Inferior parietal cortex (tissue), 1 donor: Measurements from ENCODE around the gene SERPINB3.
"Not testable (repeated sequence)": the region's sequence is repeated elsewhere in the genome, so short reads cannot be mapped to it uniquely, and the experiment has no call there.

Experiments
- DNase-seq: peaks from one replicate; pipeline ENCODE4 v3.0.0-alpha.2; 2016; ENCODE audit errors: extremely low spot score

Gene SERPINB3

DNA sequence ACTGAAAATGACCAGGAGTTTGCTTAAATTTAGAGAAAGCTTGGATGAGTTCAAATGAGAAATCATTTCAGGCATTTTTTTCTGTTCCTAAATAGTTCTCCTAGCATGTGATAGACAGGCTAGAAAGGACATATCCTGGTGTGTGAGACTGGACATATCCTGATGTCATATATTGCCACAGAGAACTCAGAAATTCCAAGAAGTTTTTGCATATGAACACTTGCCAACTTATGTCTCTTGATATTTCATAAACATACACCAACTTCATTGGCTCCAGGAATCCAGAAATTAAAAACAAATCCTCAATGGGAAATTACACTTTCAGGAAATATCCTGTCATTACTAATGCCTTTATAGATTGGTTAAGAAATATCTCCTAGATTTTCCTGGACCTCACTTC lies 14.8 kb downstream of the SERPINB3 start:
- no peak for DNase-seq

DNA sequence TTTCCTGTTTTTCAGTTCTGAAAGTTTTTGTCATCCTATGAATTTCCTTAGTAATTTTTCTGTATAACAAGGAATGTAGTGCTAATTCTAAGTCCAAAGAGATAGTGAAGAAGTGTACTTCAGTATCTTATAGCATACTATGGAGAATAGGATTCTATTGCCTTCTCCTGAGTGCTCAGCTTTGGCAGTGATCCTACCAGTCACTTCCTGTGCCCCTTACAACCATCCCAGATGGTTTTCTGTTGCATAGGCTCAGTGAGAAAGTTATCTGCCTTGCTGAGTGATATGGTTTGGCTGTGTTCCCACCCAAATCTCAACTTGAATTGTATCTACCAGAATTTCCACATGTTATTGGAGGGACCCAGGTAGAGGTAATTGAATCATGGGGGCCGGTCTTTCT lies 17.0 kb downstream of the SERPINB3 start:
- DNase-seq = not testable (repeated sequence)

DNA sequence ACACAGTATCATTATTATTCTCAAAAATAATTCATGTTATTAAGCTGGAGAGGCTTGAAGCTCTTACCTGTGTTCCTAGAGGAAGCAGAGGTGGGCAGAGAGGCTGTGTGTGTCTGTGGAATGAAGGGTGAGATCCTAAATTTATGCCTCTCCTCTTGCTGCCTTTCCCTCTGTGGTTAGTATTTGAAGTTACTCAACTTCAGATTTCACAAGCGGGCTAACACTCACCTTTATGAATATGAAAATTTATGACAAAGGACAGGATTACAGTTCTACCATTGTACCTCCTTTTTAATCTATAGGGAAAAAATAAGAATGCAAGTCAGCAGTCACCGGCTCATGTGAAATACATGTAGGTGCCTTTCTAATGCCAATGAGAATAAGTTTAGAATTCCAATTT lies 17.6 kb downstream of the SERPINB3 start, which contains the start of gene SERPINB4:
SERPINB4 (minus strand) TSS at position 115 of the 400 bp plus-strand sequence. CDS start 679 bp downstream, outside the sequence.
- DNase-seq = not testable (repeated sequence)

DNA sequence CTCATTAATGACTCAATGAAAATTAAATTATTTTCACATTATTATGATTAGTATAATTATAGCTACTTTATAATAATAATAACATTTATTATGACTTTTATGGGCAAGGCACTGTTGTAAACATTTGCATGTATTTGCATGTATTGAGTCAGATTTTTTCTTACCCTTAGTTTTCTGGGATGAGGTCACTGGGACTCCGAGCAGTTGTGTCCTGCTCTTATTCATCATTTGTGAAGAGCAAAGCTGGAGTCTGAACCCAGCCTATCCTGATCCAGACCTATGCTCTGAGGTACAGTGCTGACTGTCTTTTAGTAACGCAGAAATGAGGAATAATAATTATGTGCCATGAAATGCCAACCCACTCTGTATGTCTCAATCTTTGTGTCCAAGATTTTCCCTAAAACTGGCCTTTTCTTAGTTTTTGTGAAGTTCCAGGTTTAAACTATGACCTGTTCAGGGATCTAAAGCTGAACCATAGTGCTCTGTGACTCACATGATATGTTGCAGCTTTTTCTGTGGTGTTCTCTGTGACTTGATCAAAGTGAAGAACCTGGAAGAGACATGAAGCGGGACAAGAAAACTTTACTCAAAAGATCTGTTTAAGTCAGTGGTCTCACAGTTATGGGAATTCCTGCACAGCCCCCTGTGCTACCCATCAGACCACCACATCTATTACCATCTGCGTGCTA lies 18.9 kb downstream of the SERPINB3 start:
- DNase-seq = not testable (repeated sequence)

GRCh38 chr18:63641157-63641680 lies 20.5 kb downstream of the SERPINB3 start:
- not testable (repeated sequence) for DNase-seq

GRCh38 chr18:63637703-63638102 lies 24.0 kb downstream of the SERPINB3 start:
- DNase-seq = no peak

DNA sequence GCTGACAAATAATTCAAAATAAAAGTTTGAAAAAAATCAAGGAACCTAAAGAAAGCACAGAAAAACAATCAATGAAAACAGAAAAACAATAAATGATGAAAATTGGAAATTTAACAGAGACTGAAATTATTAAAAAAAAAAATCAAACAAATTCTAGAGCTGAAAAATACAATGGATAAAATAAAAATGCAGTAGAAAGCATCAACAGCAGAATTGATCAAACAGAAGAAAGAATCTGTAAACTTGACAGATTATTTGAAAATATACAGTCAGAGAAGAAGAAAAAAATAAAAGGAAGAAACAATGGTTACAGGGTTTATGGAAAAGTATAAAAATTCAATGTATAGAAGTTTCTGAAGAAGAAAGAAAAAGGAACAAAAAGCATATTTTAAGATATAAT lies 33.9 kb downstream of the SERPINB3 start:
- no peak for DNase-seq

- DNase-seq = no peak
These were observed 35.3 kb downstream of the SERPINB3 start for GRCh38 chr18:63626431-63626830.

DNA sequence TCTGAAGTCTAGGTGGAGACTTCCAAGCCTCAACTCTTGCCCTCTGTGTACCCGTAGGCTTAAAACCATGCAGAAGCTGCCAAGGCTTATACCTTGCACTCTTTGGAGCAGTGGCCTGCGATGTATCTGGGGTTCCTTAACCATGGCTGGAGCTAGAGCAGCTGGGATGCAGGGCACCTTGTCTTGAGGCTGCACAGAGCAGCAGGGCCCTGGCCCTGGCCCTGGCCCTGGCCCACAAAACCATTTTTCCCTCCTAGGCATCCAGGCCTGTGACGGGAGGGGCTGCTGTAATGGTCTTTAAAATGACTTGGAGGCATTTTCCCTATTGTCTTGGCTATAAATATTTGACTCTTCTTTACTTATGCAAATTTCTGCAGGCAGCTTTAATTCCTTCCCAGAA lies 36.8 kb downstream of the SERPINB3 start:
- DNase-seq = no peak

GRCh38 chr18:63619661-63620060 lies 42.0 kb downstream of the SERPINB3 start:
- no peak for DNase-seq

DNA sequence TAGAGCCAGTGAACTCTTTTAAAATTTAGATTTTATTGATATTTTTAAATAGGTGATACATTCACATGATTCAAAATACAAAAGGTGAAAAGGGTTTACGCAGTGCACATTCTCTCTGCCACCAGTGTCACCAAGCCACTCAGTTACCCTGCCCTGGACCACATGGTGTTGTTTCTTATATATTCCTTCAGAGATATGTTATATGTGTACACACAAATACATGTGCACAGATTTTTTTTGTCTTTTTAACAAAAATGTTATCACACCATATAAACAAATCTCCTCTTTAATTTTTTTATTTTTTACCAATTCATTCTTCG lies 43.8 kb downstream of the SERPINB3 start:
- DNase-seq = no peak

GRCh38 chr18:63617049-63617914 lies 44.4 kb downstream of the SERPINB3 start:
- DNase-seq = no peak

DNA sequence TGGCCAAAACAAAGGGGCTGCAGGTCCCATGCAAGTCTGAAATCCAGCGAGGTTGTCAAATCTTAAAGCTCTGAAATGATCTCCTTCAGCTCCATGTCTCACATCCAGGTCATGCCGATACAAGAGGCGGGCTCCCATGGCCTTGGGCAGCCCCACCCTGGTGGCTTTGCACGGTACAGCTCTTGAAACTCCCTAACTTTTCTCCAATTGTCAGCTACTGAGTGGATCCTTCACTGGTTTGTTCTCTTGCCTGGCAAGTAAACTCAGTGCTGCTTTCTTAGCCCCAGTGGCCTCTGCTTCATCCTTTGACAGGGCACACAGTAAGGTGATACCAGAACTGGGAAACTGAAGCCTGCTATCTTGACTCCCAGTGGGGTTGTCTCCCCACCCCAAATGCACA lies 48.3 kb downstream of the SERPINB3 start:
- DNase-seq = no peak

DNA sequence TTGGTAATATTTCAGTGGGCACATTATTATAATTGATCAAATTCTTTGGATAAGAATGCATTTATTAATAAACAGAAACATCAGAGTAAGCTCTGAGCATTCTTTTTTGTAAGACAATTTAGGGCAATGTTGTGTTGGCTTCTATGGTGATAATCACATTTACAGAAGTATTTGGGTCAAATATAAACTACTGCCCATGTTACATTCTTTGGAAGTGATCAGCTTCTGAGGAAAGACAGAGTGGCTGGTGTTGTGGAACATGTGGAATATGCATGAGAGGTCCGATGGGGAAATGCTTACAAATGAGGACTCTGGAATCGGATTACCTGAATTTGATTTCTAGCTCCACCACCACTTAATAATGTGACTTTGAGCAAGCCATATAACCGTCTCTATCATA lies 55.2 kb downstream of the SERPINB3 start:
- no peak for DNase-seq
